ENCODE data around the gene CERKL.

Gene CERKL

GRCh38 chr2:181540421-181540820 is 116.5 kb downstream of the CERKL start:
- Histone ChIP-seq H3F3A (ENCODE audit: low read depth) (peaks cover 17% of the 10 kb centered on the region; the same call in 1 of the 2 replicates), H3K4me2 (ENCODE audit: low read depth, low read length, poor library complexity, severe bottlenecking) (no peak overlapping the region), H3K9ac (ENCODE audit: low read depth, low read length, poor library complexity, severe bottlenecking) (no peak overlapping the region), H3K4me1 (ENCODE audit: insufficient read depth, low read length, poor library complexity, severe bottlenecking) (no peaks in the 10 kb centered on the region), H2AFZ (ENCODE audit: low read length) (no peak overlapping the region), H3K36me3 (ENCODE audit: insufficient read depth, low read length) (peaks cover 53% of the 10 kb centered on the region), H4K20me1 (ENCODE audit: insufficient read depth, low read length, poor library complexity, severe bottlenecking) (no peaks in the 10 kb centered on the region), H3K27me3 (ENCODE audit: insufficient read depth, low read length, poor library complexity, severe bottlenecking) (no peaks in the 10 kb centered on the region), H3K79me2 (ENCODE audit: insufficient read depth, low read length) (no peaks in the 10 kb centered on the region), H3K9me2 (replicated peaks; ENCODE audit: low read depth, low read length) (no peaks in the 10 kb centered on the region), H3K4me3 (ENCODE audit: low read length, poor library complexity, severe bottlenecking) (no peak overlapping the region), H3K9me3 (ENCODE audit: insufficient read depth, low read depth, low read length) (no peaks in the 10 kb centered on the region)
- TF ChIP-seq EZH2phosphoT487 (IDR thresholded peaks at IDR 0.05; ENCODE audit: borderline replicate concordance): no peak
- no peak for TF ChIP-seq CTCF (conservative IDR thresholded peaks at IDR 0.05; ENCODE audit: low read length)

- Histone ChIP-seq H3K36me3 (ENCODE audit: insufficient read depth, low read length) (peaks cover 83% of the 10 kb centered on the region), H3K4me3 (ENCODE audit: low read length, poor library complexity, severe bottlenecking) (no peak overlapping the region), H3K4me2 (ENCODE audit: low read depth, low read length, poor library complexity, severe bottlenecking) (no peak overlapping the region), H3F3A (ENCODE audit: low read depth) (peaks cover 28% of the 10 kb centered on the region), H3K9me3 (ENCODE audit: insufficient read depth, low read depth, low read length) (no peaks in the 10 kb centered on the region), H3K9ac (ENCODE audit: low read depth, low read length, poor library complexity, severe bottlenecking) (no peak overlapping the region), H3K27me3 (ENCODE audit: insufficient read depth, low read length, poor library complexity, severe bottlenecking) (no peaks in the 10 kb centered on the region), H3K79me2 (ENCODE audit: insufficient read depth, low read length) (no peaks in the 10 kb centered on the region), H2AFZ (ENCODE audit: low read length) (no peak overlapping the region), H3K4me1 (ENCODE audit: insufficient read depth, low read length, poor library complexity, severe bottlenecking) (no peaks in the 10 kb centered on the region), H4K20me1 (ENCODE audit: insufficient read depth, low read length, poor library complexity, severe bottlenecking) (peaks cover 7% of the 10 kb centered on the region), H3K9me2 (replicated peaks; ENCODE audit: low read depth, low read length) (no peaks in the 10 kb centered on the region)
- TF ChIP-seq EZH2phosphoT487 (IDR thresholded peaks at IDR 0.05; ENCODE audit: borderline replicate concordance) (no peak), CTCF (conservative IDR thresholded peaks at IDR 0.05; ENCODE audit: low read length) (no peak)
Observed at GRCh38 chr2:181536730-181537129, 120.2 kb downstream of the CERKL start.

GRCh38 chr2:181528441-181528840 is 128.5 kb downstream of the CERKL start:
- Histone ChIP-seq H3K79me2 (ENCODE audit: insufficient read depth, low read length) (no peaks in the 10 kb centered on the region), H3K9me3 (ENCODE audit: insufficient read depth, low read depth, low read length) (no peaks in the 10 kb centered on the region), H4K20me1 (ENCODE audit: insufficient read depth, low read length, poor library complexity, severe bottlenecking) (peaks cover 8% of the 10 kb centered on the region), H3F3A (ENCODE audit: low read depth) (peaks cover 3% of the 10 kb centered on the region), H3K4me3 (ENCODE audit: low read length, poor library complexity, severe bottlenecking) (no peak overlapping the region), H3K4me1 (ENCODE audit: insufficient read depth, low read length, poor library complexity, severe bottlenecking) (no peaks in the 10 kb centered on the region), H3K9me2 (replicated peaks; ENCODE audit: low read depth, low read length) (no peaks in the 10 kb centered on the region), H3K4me2 (ENCODE audit: low read depth, low read length, poor library complexity, severe bottlenecking) (no peak overlapping the region), H3K36me3 (ENCODE audit: insufficient read depth, low read length) (peaks cover 88% of the 10 kb centered on the region), H3K27me3 (ENCODE audit: insufficient read depth, low read length, poor library complexity, severe bottlenecking) (no peaks in the 10 kb centered on the region), H3K9ac (ENCODE audit: low read depth, low read length, poor library complexity, severe bottlenecking) (no peak overlapping the region), H2AFZ (ENCODE audit: low read length) (no peak overlapping the region)
- TF ChIP-seq CTCF (conservative IDR thresholded peaks at IDR 0.05; ENCODE audit: low read length) (no peak), EZH2phosphoT487 (IDR thresholded peaks at IDR 0.05; ENCODE audit: borderline replicate concordance) (no peak)

Data from Loucy (cell line).